AG10803 (cell line): Measurements from ENCODE around the gene VWA3A.

Source experiments
- DNase-seq: peaks from one replicate; pipeline ENCODE4 v3.0.0; 2010; ENCODE audit warnings: low read depth
- H3K4me3 ChIP-seq: 2 replicates; pipeline ENCODE4 v1.5.1; 2011; ENCODE audit warnings: mild to moderate bottlenecking, low read length, control low read depth
- TF ChIP-seq, protein P1 (sequence below): conservative IDR thresholded peaks from 2 replicates; pipeline ENCODE4 v1.5.1; 2011; ENCODE audit warnings: mild to moderate bottlenecking, low read length, control low read depth, inconsistent platforms

VWA3A gene

DNA sequence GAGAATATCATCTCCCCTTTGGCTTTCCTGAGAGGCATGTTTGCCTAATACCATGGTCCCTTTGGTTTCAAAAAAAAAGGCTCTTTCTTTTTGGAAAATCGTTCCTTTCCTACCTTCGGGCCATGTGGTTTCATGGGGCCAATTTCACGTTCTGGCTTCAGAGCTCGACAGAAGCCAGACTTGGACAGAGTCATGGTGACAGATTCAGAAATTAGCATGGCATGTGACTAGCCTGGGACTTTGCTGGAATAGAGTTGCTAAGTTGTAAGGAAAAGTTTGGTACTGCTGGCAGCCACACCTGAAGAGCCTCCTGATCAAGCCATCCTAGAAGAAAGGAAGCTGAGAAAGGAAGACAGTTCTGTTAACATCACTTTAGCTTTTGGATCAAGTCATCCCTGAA lies 2.4 kb upstream of the VWA3A start:
- no peak for DNase-seq
- no peak overlapping the region for H3K4me3 ChIP-seq
- TF ChIP-seq, protein P1, sequence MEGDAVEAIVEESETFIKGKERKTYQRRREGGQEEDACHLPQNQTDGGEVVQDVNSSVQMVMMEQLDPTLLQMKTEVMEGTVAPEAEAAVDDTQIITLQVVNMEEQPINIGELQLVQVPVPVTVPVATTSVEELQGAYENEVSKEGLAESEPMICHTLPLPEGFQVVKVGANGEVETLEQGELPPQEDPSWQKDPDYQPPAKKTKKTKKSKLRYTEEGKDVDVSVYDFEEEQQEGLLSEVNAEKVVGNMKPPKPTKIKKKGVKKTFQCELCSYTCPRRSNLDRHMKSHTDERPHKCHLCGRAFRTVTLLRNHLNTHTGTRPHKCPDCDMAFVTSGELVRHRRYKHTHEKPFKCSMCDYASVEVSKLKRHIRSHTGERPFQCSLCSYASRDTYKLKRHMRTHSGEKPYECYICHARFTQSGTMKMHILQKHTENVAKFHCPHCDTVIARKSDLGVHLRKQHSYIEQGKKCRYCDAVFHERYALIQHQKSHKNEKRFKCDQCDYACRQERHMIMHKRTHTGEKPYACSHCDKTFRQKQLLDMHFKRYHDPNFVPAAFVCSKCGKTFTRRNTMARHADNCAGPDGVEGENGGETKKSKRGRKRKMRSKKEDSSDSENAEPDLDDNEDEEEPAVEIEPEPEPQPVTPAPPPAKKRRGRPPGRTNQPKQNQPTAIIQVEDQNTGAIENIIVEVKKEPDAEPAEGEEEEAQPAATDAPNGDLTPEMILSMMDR, result no peak

DNA sequence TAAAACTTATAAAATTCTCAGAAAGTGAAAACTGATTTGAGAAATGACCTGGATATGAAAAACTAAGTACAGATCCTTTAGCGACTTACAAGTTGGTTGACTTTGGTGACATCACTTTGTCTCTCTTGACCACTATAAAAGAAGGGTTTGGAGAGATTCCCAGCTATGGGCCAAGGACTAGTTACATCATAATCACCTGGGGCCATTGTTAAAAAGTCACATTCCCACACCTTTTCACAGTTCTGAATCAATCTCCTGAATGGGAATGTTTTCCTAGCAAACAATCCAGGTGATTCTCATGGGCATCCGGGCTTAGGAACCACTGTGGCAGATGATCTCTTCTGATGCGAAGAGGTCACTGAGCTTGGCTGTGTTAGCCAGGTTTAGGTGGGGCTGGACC lies 620 bp upstream of the VWA3A start:
- TF ChIP-seq, protein P1, result no peak
- peak; percentile 14 for DNase-seq
- H3K4me3 ChIP-seq, result no peak overlapping the region

DNA sequence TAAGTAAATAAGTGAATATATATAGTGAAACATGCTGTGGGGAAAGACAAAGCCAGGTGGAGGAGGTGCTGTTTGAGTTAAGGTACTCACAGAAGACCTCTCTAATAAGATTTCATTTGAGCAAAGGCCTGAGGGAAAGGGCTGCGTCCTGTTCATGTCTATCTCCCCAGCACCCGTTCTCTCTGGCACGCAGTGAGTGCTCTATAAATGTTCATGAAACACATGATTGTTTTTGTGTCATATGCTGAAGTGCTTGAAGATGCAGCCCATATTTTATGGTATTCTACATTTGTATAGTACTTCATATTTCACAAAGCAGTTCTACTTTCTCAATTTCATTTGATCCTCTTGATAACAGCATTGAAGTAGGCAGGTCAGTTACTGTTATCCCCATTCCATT lies 990 bp downstream of the VWA3A start:
- DNase-seq, result no peak
- TF ChIP-seq, protein P1, result no peak
- no peak overlapping the region for H3K4me3 ChIP-seq

DNA sequence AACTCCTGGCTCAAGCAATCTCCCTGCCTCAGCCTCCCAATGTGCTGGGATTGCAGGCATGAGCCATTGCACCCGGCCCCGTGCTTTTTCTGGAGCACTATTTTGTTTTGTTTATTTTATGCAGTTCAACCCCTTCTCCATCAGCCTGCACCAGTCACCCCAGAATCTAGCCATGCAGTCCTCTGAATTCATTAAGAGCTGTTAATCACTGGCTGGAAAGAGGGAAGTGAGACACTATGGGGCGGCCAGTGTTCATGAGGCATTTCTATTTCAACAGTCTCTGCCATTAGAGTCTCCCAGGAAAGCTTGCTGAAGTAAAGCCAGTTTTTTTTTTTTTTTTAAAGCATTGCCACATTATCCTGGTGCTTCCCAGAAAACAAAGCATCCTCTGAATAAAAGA lies 1.7 kb downstream of the VWA3A start:
- DNase-seq, result peak; percentile 24
- TF ChIP-seq, protein P1, result no peak
- no peak overlapping the region for H3K4me3 ChIP-seq

DNA sequence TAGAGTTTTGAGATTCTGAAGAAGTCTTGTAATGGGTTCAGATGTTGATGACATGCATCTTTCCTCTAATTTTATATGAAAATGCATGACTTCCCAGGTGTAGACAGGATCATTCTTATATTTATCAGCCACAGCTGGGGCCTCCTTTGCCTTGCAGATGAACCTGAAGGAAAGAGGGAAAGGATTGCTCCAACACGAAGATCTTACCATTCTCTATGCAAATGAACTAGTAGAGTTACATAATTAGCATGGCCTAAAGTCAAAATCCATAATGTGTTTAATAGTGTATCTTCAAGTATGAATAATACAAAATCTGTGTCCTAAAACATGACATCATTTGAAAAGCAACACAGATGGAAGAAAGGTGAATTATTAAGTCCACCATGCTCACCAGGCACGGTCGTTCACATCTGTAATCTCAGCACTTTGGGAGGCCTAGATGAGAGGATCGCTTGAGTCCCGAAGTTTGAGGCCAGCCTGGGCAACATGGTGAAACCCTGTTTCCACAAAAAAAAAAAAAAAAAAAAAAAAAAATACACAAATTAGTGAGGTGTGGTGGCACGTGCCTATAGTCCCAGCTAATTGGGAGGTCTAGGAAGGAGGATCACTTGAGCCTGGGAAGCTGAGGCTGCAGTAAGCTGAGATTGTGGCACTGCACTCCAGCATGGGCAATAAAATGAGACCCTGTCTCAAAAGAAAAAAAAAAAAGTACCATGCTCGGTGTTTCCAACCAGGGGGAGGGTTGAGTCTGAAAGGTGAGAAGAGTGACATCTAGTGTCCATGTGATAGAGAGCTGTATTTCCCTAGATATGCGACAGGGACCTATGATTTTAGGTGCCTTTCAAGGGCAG lies 6.3 kb downstream of the VWA3A start:
- DNase-seq, result peak; percentile 49

DNA sequence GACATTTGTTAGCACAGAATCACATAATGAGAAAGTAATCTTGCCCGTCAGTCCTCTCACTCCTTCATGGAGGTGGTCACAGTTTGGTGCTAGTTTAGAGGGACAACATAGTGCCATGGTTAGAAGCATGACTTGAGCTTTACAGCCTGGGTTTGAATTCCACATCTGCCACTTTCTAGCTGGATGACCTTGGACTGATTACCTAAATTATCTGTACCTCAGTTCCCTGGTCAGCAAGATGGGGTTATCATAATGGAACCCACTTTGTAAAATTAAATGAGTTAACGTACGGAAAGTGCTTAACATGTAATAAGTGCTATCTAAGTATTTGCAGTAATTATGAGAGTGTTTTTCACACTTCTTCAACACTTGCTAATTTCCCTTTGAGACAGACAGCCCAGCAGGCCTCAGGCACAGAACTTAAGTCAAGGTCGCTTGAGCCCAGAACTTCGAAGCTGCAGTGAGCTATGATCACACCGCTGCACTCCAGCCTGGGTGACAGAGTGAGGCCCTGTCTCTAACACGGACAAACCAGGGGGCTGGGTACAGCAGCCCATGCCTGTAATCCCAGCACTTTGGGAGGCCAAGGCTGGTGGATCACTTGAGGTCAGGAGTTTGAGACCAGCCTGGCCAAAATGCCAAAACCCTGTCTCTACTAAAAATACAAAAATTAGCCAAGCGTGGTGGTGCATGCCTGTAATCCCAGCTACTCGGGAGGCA lies 7.1 kb downstream of the VWA3A start:
- H3K4me3 ChIP-seq, result no peak overlapping the region
- TF ChIP-seq, protein P1, result no peak
- DNase-seq, result no peak

More for the DNA sequence above, 6.3 kb downstream of the VWA3A start:
- no peak overlapping the region for H3K4me3 ChIP-seq
- TF ChIP-seq, protein P1, result peak; percentile 75
